BJ (cell line): Measurements from ENCODE around the gene KIF26B. TPM values are rescaled to one million over a fixed set of nuclear protein-coding genes. Genes with fewer than 3 reads are reported as not detected.

ENCODE experiments used
- CTCF ChIA-PET: fragments of 350-600 bp; formaldehyde crosslinking; extraction: SDS; loops from one replicate; lab custom pipeline; 2021; ENCODE audit warnings: antibody characterized with exemption, inconsistent platforms; lab: Yijun Ruan, JAX
- POLR2A ChIA-PET: fragments of 300-600 bp; sonication (Branson Sonifier 250); formaldehyde crosslinking; extraction: SDS; loops from one replicate; lab custom pipeline; 2021; ENCODE audit warnings: antibody characterized with exemption; lab: Charles Lee
- DNase-seq: peaks from one replicate; pipeline ENCODE4 v3.0.0-alpha.2; 2011; ENCODE audit warnings: low read depth
- H3K27me3 ChIP-seq: 2 replicates; pipeline ENCODE4 v1.6.0; 2011; ENCODE audit warnings: low read length; ENCODE audit not compliant: control insufficient read depth, insufficient read depth
- H3K36me3 ChIP-seq: 2 replicates; pipeline ENCODE4 v1.5.1; 2011; ENCODE audit warnings: low read length; ENCODE audit not compliant: control insufficient read depth, insufficient read depth
- H3K4me3 ChIP-seq: 2 replicates; pipeline ENCODE4 v1.5.1; 2011; ENCODE audit warnings: low read depth, mild to moderate bottlenecking, control low read depth, low read length
- polyA plus RNA-seq: library from polyadenylated mRNA; depleted of rRNA; stranded (reverse); fragments of >200 nt; gene quantifications from 2 replicates; pipeline ENCODE4 v1.2.3, GENCODE V29; 2011
- TF ChIP-seq, protein P1 (sequence below): IDR thresholded peaks from 2 replicates; pipeline ENCODE4 v1.5.1; 2011; ENCODE audit warnings: low read depth, mild to moderate bottlenecking, control low read depth, inconsistent platforms, low read length, moderate library complexity; ENCODE audit not compliant: insufficient read depth

Gene KIF26B
- polyA plus RNA-seq, 1 experiment, result 2.8 TPM

- H3K27me3 ChIP-seq, result no peaks in the 10 kb centered on the region
- POLR2A ChIA-PET, result no interaction called here
- no peak overlapping the region for H3K4me3 ChIP-seq
- TF ChIP-seq, protein P1, sequence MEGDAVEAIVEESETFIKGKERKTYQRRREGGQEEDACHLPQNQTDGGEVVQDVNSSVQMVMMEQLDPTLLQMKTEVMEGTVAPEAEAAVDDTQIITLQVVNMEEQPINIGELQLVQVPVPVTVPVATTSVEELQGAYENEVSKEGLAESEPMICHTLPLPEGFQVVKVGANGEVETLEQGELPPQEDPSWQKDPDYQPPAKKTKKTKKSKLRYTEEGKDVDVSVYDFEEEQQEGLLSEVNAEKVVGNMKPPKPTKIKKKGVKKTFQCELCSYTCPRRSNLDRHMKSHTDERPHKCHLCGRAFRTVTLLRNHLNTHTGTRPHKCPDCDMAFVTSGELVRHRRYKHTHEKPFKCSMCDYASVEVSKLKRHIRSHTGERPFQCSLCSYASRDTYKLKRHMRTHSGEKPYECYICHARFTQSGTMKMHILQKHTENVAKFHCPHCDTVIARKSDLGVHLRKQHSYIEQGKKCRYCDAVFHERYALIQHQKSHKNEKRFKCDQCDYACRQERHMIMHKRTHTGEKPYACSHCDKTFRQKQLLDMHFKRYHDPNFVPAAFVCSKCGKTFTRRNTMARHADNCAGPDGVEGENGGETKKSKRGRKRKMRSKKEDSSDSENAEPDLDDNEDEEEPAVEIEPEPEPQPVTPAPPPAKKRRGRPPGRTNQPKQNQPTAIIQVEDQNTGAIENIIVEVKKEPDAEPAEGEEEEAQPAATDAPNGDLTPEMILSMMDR, result no peak
- H3K36me3 ChIP-seq, result peaks cover 1% of the 10 kb centered on the region; the same call in 1 of the 2 replicates
- no peak for DNase-seq
- CTCF ChIA-PET, result no interaction called here
Measured at GRCh38 chr1:245245021-245245667, 90.4 kb downstream of the KIF26B start.

DNA sequence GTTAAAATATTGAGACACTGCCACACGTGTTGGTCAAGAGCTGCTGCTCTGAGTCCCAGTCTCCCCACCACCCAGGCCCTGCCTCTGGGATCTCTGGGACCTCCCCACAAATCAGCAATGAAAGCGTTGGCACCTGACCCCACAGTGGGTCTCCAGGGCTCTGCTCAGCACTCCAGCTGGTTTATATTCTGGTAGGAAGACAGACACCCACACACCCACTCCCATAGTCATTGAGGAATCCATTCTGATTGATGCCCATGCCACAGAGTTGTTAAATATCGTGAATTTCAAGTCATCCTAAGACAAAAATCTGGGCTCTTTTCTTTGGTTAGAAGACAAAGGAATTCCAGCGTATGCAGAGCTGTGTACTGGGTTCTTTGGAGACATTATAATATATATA lies 91.6 kb downstream of the KIF26B start:
- ChIA-PET CTCF (no interaction called here), POLR2A (no interaction called here)
- H3K27me3 ChIP-seq, result no peaks in the 10 kb centered on the region
- no peak for DNase-seq
- TF ChIP-seq, protein P1, result no peak
- no peak overlapping the region for H3K4me3 ChIP-seq
- peaks cover 1% of the 10 kb centered on the region; the same call in 1 of the 2 replicates for H3K36me3 ChIP-seq

DNA sequence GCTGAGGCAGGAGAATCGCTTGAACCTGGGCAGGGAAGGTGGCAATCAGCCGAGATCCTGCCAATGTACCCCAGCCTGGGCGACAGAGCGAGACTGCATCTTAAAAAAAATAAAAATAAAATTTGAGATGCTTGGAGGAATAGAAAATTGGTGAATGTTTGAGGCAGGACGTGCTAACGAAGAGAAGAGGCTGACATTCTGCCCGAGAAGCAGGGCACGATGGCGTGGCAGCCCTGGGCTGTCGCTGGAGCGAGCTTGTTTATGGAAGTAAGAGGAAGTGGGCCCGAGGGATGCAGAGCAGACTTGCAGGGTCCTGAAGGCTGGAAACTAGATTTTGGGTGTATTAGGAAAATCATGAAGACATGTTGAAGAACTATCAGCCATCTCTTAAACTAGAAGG lies 92.6 kb downstream of the KIF26B start:
- CTCF ChIA-PET, result no interaction called here
- POLR2A ChIA-PET, result no interaction called here
- TF ChIP-seq, protein P1, result no peak
- DNase-seq, result no peak
- H3K4me3 ChIP-seq, result no peak overlapping the region
- H3K27me3 ChIP-seq, result no peaks in the 10 kb centered on the region
- H3K36me3 ChIP-seq, result peaks cover 1% of the 10 kb centered on the region; the same call in 1 of the 2 replicates

DNA sequence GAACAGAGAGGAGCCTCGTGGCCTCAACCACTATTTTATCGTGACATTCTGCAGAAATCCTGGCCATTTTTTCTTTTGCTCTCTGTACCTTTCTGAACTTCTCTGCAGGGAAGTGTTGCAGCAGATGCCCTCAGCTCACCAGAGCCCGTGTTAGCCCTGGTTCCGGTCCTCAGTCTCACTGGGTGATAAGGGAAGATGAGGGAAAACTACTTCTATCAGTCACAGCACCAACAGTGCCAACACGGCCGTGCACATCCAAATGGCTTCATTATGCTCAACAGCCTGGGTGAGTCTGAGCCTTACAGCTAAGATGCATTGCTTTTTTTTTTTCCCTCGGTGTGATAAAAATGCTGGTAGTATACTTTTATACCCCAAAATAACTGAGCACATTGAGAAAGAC lies 93.0 kb downstream of the KIF26B start:
- peaks cover 1% of the 10 kb centered on the region; the same call in 1 of the 2 replicates for H3K36me3 ChIP-seq
- TF ChIP-seq, protein P1, result no peak
- no peak for DNase-seq
- no peaks in the 10 kb centered on the region for H3K27me3 ChIP-seq
- no peak overlapping the region for H3K4me3 ChIP-seq
- CTCF ChIA-PET, result no interaction called here
- POLR2A ChIA-PET, result no interaction called here

DNA sequence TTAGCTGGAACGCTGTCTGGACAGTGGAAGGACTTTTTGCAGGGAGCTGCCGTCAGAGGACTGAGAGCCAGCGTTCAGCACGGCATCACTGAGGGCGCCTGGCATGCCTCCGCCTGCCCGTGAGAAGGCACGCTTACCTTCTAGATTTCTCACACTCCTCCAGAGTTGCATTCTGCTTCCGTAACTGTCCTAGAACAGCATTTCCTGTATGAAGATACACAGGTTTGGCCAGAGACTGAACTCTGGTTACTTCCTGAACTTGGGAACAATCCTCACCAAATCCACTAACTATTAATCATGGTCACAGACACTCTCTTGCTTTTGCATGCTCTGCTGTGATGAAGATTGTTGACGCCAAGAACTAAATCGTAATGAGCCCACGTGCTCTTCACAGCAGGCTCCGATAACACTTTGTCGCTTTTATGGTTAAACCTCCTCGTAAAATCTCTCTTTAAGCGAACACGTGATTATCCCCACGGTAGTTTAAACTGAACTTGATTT lies 93.5 kb downstream of the KIF26B start:
- Histone ChIP-seq H3K36me3 (peaks cover 1% of the 10 kb centered on the region; the same call in 1 of the 2 replicates), H3K27me3 (no peaks in the 10 kb centered on the region), H3K4me3 (no peak overlapping the region)
- DNase-seq, result no peak
- TF ChIP-seq, protein P1, result no peak
- POLR2A ChIA-PET, result no interaction called here
- CTCF ChIA-PET, result interaction anchor here (1.2 kb wide), 1 partner anchor 92 kb away, joined by 3 read pairs; no protein-coding TSS in a partner anchor
